Measurements from ENCODE around the gene EPB41. TPM values are rescaled to one million over a fixed set of nuclear protein-coding genes. Genes with fewer than 3 reads are reported as not detected.

The EPB41 gene
- total RNA-seq, 1 donor from 2014 or later: 82.9 TPM

GRCh38 chr1:29114654-29115053, 200.3 kb downstream of the EPB41 start:
- Mint-ChIP-seq H3K27ac (no peak overlapping the region), H3K4me3 (no peak overlapping the region), H3K27me3 (no peaks in the 10 kb centered on the region), H3K9me3 (no peaks in the 10 kb centered on the region), H3K4me1 (ENCODE audit: unreplicated experiment) (no peaks in the 10 kb centered on the region), H3K36me3 (peaks cover 22% of the 10 kb centered on the region)
- DNase-seq (ENCODE audit: extremely low spot score, unreplicated experiment): no peak
- no peak for TF ChIP-seq CTCF (conservative IDR thresholded peaks at IDR 0.05)

- Mint-ChIP-seq H3K4me1 (ENCODE audit: unreplicated experiment) (no peaks in the 10 kb centered on the region), H3K9me3 (no peaks in the 10 kb centered on the region), H3K27ac (no peak overlapping the region), H3K27me3 (peaks cover 13% of the 10 kb centered on the region), H3K36me3 (peaks cover 17% of the 10 kb centered on the region), H3K4me3 (no peak overlapping the region)
- TF ChIP-seq CTCF (conservative IDR thresholded peaks at IDR 0.05): no peak
- no peak for DNase-seq (ENCODE audit: extremely low spot score, unreplicated experiment)
Measured at GRCh38 chr1:29117381-29117780, 203.0 kb downstream of the EPB41 start.

GRCh38 chr1:29119121-29119929, 205.0 kb downstream of the EPB41 start:
- no peak for DNase-seq (ENCODE audit: extremely low spot score, unreplicated experiment)
- Mint-ChIP-seq H3K9me3 (no peaks in the 10 kb centered on the region), H3K4me3 (no peak overlapping the region), H3K4me1 (ENCODE audit: unreplicated experiment) (no peaks in the 10 kb centered on the region), H3K36me3 (peaks cover 16% of the 10 kb centered on the region), H3K27ac (no peak overlapping the region), H3K27me3 (peaks cover 16% of the 10 kb centered on the region)
- TF ChIP-seq CTCF (conservative IDR thresholded peaks at IDR 0.05): no peak

- Mint-ChIP-seq H3K4me1 (ENCODE audit: unreplicated experiment) (peaks cover 2% of the 10 kb centered on the region), H3K9me3 (no peaks in the 10 kb centered on the region), H3K27ac (no peak overlapping the region), H3K4me3 (peak overlapping the region; percentile 62), H3K27me3 (peaks cover 17% of the 10 kb centered on the region), H3K36me3 (peaks cover 12% of the 10 kb centered on the region)
- no peak for TF ChIP-seq CTCF (conservative IDR thresholded peaks at IDR 0.05)
- DNase-seq (ENCODE audit: extremely low spot score, unreplicated experiment): no peak
Measured at GRCh38 chr1:29120367-29120766, 206.0 kb downstream of the EPB41 start.

- Mint-ChIP-seq H3K4me1 (ENCODE audit: unreplicated experiment) (peaks cover 8% of the 10 kb centered on the region), H3K9me3 (no peaks in the 10 kb centered on the region), H3K4me3 (peak overlapping the region; percentile 44), H3K27me3 (peaks cover 24% of the 10 kb centered on the region), H3K27ac (no peak overlapping the region), H3K36me3 (peaks cover 12% of the 10 kb centered on the region)
- TF ChIP-seq CTCF (conservative IDR thresholded peaks at IDR 0.05): peak; percentile 88
- peak; percentile 75 for DNase-seq (ENCODE audit: extremely low spot score, unreplicated experiment)
Measured at GRCh38 chr1:29120947-29121485, 206.6 kb downstream of the EPB41 start.
